K562 (cell line): ENCODE results near the gene NDRG4. TPM values are rescaled to one million over a fixed set of nuclear protein-coding genes. Genes with fewer than 3 reads are reported as not detected.

Experiments
- ATAC-seq: fragments of 200-7000 bp; cut with Tn5 transposase; 3 replicates; pipeline ENCODE4 v1.9.1; 2020; ENCODE audit warnings: moderate library complexity
- BruUV-seq: library from RNA; stranded (reverse); fragments of 400-500 nt; replicated peaks from 2 replicates; lab custom pipeline; 2021; lab: Mats Ljungman, UMichigan
- CTCF ChIA-PET: fragments of 300-600 bp; formaldehyde crosslinking; extraction: SDS; loops from one replicate; lab custom pipeline; 2021; ENCODE audit warnings: low intra/inter-chr PET ratio; lab: Yijun Ruan, JAX
- POLR2A ChIA-PET: fragments of 300-600, 350-650 bp; sonication (Branson Sonifier 250); formaldehyde crosslinking; extraction: SDS; loops from one replicate; lab custom pipeline; 2021; ENCODE audit warnings: antibody characterized with exemption, inconsistent platforms; lab: Yijun Ruan, JAX
- DNase-seq, 4 experiments: peaks; one replicate each; pipeline versions ENCODE4 v3.0.0 to v3.0.0-alpha.2; 2011 to 2018; ENCODE audit warnings: low spot score in 3 of 4, mixed read lengths in 3 of 4; ENCODE audit errors: extremely low read depth in 1 of 4
- FAIRE-seq: peaks from 2 replicates; lab custom pipeline; 2011; peaks lifted over from hg19 to GRCh38; lab: Jason Lieb, UNC
- H2AFZ ChIP-seq: 2 replicates; pipeline ENCODE4 v1.6.0; 2011; ENCODE audit warnings: low read depth, low read length, control low read depth, inconsistent platforms
- H3K27ac ChIP-seq: fragments of 200-600 bp; 3 replicates; pipeline ENCODE4 v1.8.0; 2011; ENCODE audit warnings: low read depth, mild to moderate bottlenecking, control low read depth, inconsistent platforms, low read length, moderate library complexity, mixed read lengths; ENCODE audit errors: extremely low read depth
- H3K27me3 ChIP-seq, 2 experiments: fragments of 300-600 bp in 1 of 2; 2 replicates in 1 of 2; 3 replicates in 1 of 2; pipeline versions ENCODE4 v1.6.0 to v1.8.0; 2011; ENCODE audit warnings: inconsistent platforms in 2 of 2, low read length in 2 of 2, mild to moderate bottlenecking in 1 of 2, mixed read lengths in 1 of 2, moderate library complexity in 1 of 2; ENCODE audit not compliant: control insufficient read depth in 2 of 2, insufficient read depth in 2 of 2
- H3K36me3 ChIP-seq: fragments of 300-600 bp; 3 replicates; pipeline ENCODE4 v1.8.0; 2011; ENCODE audit warnings: mild to moderate bottlenecking, low read length, inconsistent platforms; ENCODE audit not compliant: control insufficient read depth, insufficient read depth
- H3K4me1 ChIP-seq, 2 experiments: fragments of 200-600 bp in 1 of 2; replicated peaks in 1 of 2; 2 replicates in 1 of 2; 3 replicates in 1 of 2; pipeline versions ENCODE4 v1.5.1 to v1.8.0; 2011; ENCODE audit warnings: inconsistent platforms in 2 of 2, low read length in 2 of 2, mild to moderate bottlenecking in 1 of 2, mixed read lengths in 1 of 2, moderate library complexity in 1 of 2; ENCODE audit not compliant: control insufficient read depth in 2 of 2, insufficient read depth in 2 of 2
- H3K4me2 ChIP-seq: 2 replicates; pipeline ENCODE4 v1.6.1; 2011; ENCODE audit warnings: low read length, control low read depth, inconsistent platforms, mixed read lengths; ENCODE audit not compliant: insufficient read depth
- H3K4me3 ChIP-seq: fragments of 200-600 bp; sonication (generic), shearing (Covaris generic); 2 replicates; pipeline ENCODE4 v1.5.1; 2016; ENCODE audit warnings: control low read depth, inconsistent platforms
- H3K79me2 ChIP-seq: fragments of 200-600 bp; 3 replicates; pipeline ENCODE4 v1.8.0; 2011; ENCODE audit warnings: low read length, inconsistent platforms; ENCODE audit not compliant: control insufficient read depth, insufficient read depth
- H3K9ac ChIP-seq, 2 experiments: 2 replicates each; pipeline versions ENCODE4 v1.6.0 to v1.6.1; 2011; ENCODE audit warnings: low read depth in 2 of 2, low read length in 2 of 2, control low read depth in 1 of 2, inconsistent platforms in 1 of 2, mild to moderate bottlenecking in 1 of 2, mixed read lengths in 1 of 2; ENCODE audit not compliant: insufficient read depth in 1 of 2
- H3K9me1 ChIP-seq: one replicate; pipeline ENCODE4 v1.6.0; 2011; ENCODE audit warnings: inconsistent platforms, mild to moderate bottlenecking, low read length, moderate library complexity; ENCODE audit not compliant: control insufficient read depth, insufficient read depth
- H3K9me3 ChIP-seq: replicated peaks from 2 replicates; pipeline ENCODE4 v1.5.1; 2011; ENCODE audit warnings: low read depth, low read length, inconsistent platforms; ENCODE audit not compliant: control insufficient read depth, insufficient read depth
- H4K20me1 ChIP-seq: replicated peaks from 2 replicates; pipeline ENCODE4 v1.6.1; 2011; ENCODE audit warnings: low read length, inconsistent platforms, mixed read lengths; ENCODE audit not compliant: control insufficient read depth, insufficient read depth
- CBFA2T3 ChIP-seq: fragments of 450-650 bp; IDR thresholded peaks from 2 replicates; pipeline ENCODE4 v1.6.1; 2017
- STAT5B ChIP-seq: fragments of 250-450 bp; sonication (Bioruptor Pico); IDR thresholded peaks from 2 replicates; pipeline ENCODE4 v1.8.0; 2021; ENCODE audit warnings: mild to moderate bottlenecking, inconsistent platforms
- ZNF175 ChIP-seq: fragments of 200-800 bp; sonication (Bioruptor generic); IDR thresholded peaks from 2 replicates; pipeline ENCODE4 v1.6.1; 2016; ENCODE audit warnings: low read depth, mild to moderate bottlenecking, missing genetic modification characterization, missing compliant biosample characterization
- WGBS: fragments of 100-300 bp; shearing (Covaris generic); methylation state at CpG from one replicate; pipeline ENCODE4 v1.1.6; 2016; ENCODE audit warnings: low coverage, mixed read lengths; ENCODE audit not compliant: insufficient coverage; ENCODE audit errors: missing lambda C conversion rate; 5-methylcytosine and 5-hydroxymethylcytosine counted together
- in situ Hi-C: fragments of 300-500 bp; cut with MboI; formaldehyde crosslinking; loops from 4 replicates; pipeline ENCODE4 v1.15.0; 2018; ENCODE audit warnings: inconsistent platforms, mixed read lengths
- intact Hi-C: fragments of 100-400 bp; cut with micrococcal nuclease; formaldehyde crosslinking; loops from 2 replicates; pipeline ENCODE4 v1.14.2; 2022
- polyA plus RNA-seq, 8 experiments: library from polyadenylated mRNA; depleted of rRNA in 4 of 8; stranded (reverse) in 5 of 8; unstranded in 3 of 8; fragments of >200 nt; fragmentation: Nextera tagmentation in 2 of 8; fragmentation: Illumina TruSeq in 1 of 8; extraction: Ambion mirVana in 2 of 8; extraction: Trizol in 1 of 8; gene quantifications; 2 replicates each; pipeline versions ENCODE4 v1.2.1 to v1.2.3, GENCODE V29; 2011 to 2014; ENCODE audit warnings: inconsistent platforms in 1 of 8, missing spikeins in 1 of 8
- total RNA-seq, 7 experiments: library from RNA; depleted of rRNA in 6 of 7; stranded (reverse); fragments of >200 nt in 6 of 7; fragmentation: Illumina TruSeq in 2 of 7; extraction: Trizol in 2 of 7; gene quantifications; 2 replicates each; pipeline versions ENCODE4 v1.2.1 to v1.2.3, GENCODE V29; 2011 to 2021; ENCODE audit warnings: low replicate concordance in 1 of 7
- TF ChIP-seq, protein P1 (sequence below), 2 experiments: IDR thresholded peaks; 2 replicates each; pipeline ENCODE4 v1.6.1; 2012; ENCODE audit warnings: improper control_type of control experiment in 2 of 2, low read depth in 2 of 2, low read length in 2 of 2, borderline replicate concordance in 1 of 2
- TF ChIP-seq, protein P2 (sequence below): sonication (generic); formaldehyde crosslinking; IDR thresholded peaks from 2 replicates; pipeline ENCODE4 v1.8.1; 2022; ENCODE audit warnings: missing genetic modification reagents
- TF ChIP-seq, protein P3 (sequence below), 2 experiments: IDR thresholded peaks in 1 of 2; conservative IDR thresholded peaks in 1 of 2; 2 replicates each; pipeline ENCODE4 v1.6.1; 2016; ENCODE audit warnings: low read depth in 2 of 2, mild to moderate bottlenecking in 1 of 2, missing compliant biosample characterization in 1 of 2, missing genetic modification characterization in 1 of 2, moderate library complexity in 1 of 2

Gene NDRG4
- total and polyA plus RNA-seq, 9 of the 15 experiments (the other 6 are each of a cell fraction or from before 2014, with no cell fraction given): 0.06 to 0.95 (median 0.28) TPM

DNA sequence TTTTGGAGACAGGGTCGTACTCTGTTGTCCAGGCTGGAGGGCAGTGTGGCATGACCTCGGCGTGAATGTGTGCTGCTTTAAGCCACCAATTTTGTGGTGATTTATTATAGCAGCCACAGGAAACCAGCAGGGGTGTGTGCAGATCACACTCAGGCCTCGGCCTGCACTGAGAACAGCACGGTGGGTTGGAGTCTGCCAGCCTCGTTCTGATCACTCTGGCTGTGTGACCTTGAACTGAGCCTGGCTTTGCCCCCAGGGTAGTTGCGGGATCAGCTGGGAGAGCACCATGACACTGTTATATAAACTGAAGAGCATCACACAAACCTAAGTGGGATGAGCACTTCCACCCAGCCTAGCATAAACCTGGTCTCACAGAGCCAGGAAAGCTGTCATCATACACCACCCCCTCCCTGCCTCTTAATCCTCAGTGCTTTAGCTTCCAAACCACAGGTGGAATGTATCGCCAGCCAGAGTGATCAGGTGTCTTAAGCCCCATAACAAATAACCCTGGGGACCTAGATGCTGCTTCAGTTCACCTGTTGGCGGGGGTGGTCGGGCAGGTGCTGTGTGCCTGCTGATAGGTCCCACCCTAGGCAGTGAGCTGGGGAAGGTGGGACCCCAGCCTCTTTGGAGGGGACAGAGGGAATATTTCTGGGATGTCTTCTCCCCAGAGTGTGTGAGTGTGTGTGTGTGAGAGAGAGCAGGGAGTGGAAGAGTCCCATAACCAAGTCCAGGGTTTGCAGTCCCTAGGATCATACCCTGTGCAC lies 28.6 kb upstream of the NDRG4 start:
- H3K79me2 ChIP-seq: no peaks in the 10 kb centered on the region
- DNase-seq (no peak), ATAC-seq (peak; percentile 38; the same call in 2 of the 3 replicates), FAIRE-seq (no peak)
- H3K9me1 ChIP-seq: no peaks in the 10 kb centered on the region
- 0 out of 4 replicates have a peak overlapping the region, but pooled peaks of 1 of the 2 experiments have one; percentile 58 for H3K9ac ChIP-seq
- POLR2A ChIA-PET: interaction anchor here (0.9 to 1.8 kb wide), 3 partner anchors 17 to 47 kb away, joined by 4 to 7 read pairs (median 5); no protein-coding TSS in a partner anchor
- TF ChIP-seq, protein P1, sequence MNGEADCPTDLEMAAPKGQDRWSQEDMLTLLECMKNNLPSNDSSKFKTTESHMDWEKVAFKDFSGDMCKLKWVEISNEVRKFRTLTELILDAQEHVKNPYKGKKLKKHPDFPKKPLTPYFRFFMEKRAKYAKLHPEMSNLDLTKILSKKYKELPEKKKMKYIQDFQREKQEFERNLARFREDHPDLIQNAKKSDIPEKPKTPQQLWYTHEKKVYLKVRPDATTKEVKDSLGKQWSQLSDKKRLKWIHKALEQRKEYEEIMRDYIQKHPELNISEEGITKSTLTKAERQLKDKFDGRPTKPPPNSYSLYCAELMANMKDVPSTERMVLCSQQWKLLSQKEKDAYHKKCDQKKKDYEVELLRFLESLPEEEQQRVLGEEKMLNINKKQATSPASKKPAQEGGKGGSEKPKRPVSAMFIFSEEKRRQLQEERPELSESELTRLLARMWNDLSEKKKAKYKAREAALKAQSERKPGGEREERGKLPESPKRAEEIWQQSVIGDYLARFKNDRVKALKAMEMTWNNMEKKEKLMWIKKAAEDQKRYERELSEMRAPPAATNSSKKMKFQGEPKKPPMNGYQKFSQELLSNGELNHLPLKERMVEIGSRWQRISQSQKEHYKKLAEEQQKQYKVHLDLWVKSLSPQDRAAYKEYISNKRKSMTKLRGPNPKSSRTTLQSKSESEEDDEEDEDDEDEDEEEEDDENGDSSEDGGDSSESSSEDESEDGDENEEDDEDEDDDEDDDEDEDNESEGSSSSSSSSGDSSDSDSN (IDR thresholded peaks at IDR 0.05; ENCODE audit: borderline replicate concordance in 1 of 2, low read depth in 2 of 2, low read length in 2 of 2): no peak
- TF ChIP-seq, protein P2, sequence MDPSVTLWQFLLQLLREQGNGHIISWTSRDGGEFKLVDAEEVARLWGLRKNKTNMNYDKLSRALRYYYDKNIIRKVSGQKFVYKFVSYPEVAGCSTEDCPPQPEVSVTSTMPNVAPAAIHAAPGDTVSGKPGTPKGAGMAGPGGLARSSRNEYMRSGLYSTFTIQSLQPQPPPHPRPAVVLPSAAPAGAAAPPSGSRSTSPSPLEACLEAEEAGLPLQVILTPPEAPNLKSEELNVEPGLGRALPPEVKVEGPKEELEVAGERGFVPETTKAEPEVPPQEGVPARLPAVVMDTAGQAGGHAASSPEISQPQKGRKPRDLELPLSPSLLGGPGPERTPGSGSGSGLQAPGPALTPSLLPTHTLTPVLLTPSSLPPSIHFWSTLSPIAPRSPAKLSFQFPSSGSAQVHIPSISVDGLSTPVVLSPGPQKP: no peak
- TF ChIP-seq STAT5B (CRISPR knock-in tag) (no peak), CBFA2T3 (no peak), ZNF175 (CRISPR knock-in tag) (no peak)
- TF ChIP-seq, protein P3, sequence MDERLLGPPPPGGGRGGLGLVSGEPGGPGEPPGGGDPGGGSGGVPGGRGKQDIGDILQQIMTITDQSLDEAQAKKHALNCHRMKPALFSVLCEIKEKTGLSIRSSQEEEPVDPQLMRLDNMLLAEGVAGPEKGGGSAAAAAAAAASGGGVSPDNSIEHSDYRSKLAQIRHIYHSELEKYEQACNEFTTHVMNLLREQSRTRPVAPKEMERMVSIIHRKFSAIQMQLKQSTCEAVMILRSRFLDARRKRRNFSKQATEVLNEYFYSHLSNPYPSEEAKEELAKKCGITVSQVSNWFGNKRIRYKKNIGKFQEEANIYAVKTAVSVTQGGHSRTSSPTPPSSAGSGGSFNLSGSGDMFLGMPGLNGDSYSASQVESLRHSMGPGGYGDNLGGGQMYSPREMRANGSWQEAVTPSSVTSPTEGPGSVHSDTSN (CRISPR knock-in tag; IDR thresholded peaks at IDR 0.05; ENCODE audit: low read depth): no peak
- TF ChIP-seq, protein P3 (tag; conservative IDR thresholded peaks at IDR 0.05; ENCODE audit: low read depth): no peak
- H4K20me1 ChIP-seq: peaks cover 6% of the 10 kb centered on the region; the same call in 1 of the 2 replicates
- no peak overlapping the region for H3K27ac ChIP-seq
- intact Hi-C loops: no loop called here
- H3K4me3 ChIP-seq: no peak overlapping the region
- CTCF ChIA-PET: no interaction called here
- no peak overlapping the region for H2AFZ ChIP-seq
- no peaks in the 10 kb centered on the region for H3K4me1 ChIP-seq
- in situ Hi-C loops: no loop called here
- H3K9me3 ChIP-seq: no peaks in the 10 kb centered on the region
- WGBS: 2% methylated on average over 8 of the region's 10 CpGs
- H3K4me2 ChIP-seq: no peak overlapping the region
- no peaks in the 10 kb centered on the region for H3K36me3 ChIP-seq
- BruUV-seq: no TSS peak
- peaks cover 20 to 37% of the 10 kb centered on the region in 2 experiments; a peak in 4 of 5 replicates for H3K27me3 ChIP-seq
